GOT3 (cell line): ENCODE data around the gene STK24.
"Not testable (repeated sequence)": the region's sequence is repeated elsewhere in the genome, so short reads cannot be mapped to it uniquely, and the experiment has no call there.

Experiments used
- DNase-seq: peaks from one replicate; lab custom pipeline; 2025; ENCODE audit warnings: mixed read lengths; lab: John Stamatoyannopoulos, UW

The STK24 gene

GRCh38 chr13:98582947-98583346 lies 6.0 kb upstream of the STK24 start:
- DNase-seq = no peak

- no peak for DNase-seq
These were observed 5.2 kb upstream of the STK24 start for GRCh38 chr13:98581971-98582702.

GRCh38 chr13:98581381-98581780 lies 4.5 kb upstream of the STK24 start:
- no peak for DNase-seq

- DNase-seq = no peak
These were observed 3.5 kb upstream of the STK24 start for GRCh38 chr13:98580420-98580819.

DNA sequence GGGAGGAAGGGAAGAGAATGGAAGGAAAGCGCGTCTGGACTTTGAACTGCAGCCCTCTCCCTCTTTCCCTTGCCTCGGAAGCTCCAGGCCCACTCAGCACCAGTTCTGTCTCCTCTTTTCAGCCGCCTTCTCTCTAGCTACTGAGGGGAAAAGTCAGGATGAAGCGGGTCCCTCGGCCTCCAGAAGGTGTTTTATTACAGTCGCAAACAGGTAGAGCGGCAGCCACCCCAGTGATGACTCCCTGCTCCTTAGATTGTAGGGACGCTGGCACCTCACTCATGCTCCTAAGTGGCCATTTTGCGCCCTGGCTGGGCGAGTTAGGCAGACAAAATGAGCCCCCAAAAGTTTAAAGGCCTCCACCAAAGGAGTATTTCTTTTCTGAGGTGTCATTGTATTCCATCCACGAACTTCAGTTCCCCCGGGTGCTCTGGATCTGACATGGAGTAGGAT lies 954 bp upstream of the STK24 start:
- no peak for DNase-seq

- no peak for DNase-seq
These were observed 534 bp downstream of the STK24 start for GRCh38 chr13:98576200-98576945.

DNA sequence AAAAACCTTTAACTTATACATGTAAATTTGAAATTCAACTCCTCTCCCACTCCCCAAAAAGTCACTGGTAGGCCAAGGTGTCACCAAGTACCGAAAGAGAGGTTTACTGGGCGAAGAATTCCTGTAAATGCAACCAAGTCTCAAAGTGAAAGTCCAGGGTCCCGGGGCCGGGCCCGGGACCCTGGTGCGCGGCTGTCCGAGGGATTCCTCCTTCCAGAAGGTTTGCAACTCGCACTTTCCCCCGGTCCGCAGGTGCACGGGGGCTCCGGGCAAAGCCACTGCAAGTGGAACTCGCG lies 1.1 kb downstream of the STK24 start:
- DNase-seq = no peak

DNA sequence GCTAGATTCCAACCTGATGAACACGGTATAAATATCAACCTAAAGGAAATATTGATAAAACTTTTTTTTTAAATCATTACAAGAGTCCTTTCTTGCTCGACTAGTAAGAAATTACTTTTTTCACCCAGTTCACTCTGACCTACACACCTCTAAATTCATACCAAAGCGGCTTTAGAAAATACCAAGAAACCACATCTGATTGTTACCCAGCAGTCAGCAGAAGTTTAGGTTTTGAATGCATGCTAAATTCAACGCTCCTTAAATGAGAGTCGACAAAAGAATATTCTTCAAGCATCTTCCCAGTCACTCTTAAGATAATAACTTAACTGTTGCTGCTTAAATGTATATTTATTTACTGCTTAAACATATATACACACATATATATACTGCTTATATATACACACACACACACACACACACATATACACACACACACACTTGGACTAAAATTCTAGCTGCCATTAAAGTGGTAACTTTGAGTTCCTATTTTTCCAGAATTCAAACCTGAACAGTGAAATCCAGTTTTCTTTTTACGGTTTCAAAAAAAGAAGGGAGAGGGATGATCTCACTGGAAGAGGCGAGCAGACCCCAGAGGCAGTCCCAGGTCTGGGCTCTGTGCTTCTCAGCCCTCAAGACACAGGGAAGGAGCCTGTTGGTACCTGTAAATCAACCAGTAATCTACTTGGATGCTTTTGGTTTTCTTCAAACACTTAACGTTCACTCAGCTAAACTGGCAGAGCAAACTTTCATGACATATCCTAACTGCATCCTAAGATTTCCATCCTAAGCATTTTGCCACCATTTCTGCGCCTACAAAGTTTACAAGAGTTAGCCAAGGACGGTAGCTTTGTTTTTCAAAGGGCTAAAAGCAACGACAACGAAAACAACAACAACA lies 1.7 kb downstream of the STK24 start:
- no peak for DNase-seq

DNA sequence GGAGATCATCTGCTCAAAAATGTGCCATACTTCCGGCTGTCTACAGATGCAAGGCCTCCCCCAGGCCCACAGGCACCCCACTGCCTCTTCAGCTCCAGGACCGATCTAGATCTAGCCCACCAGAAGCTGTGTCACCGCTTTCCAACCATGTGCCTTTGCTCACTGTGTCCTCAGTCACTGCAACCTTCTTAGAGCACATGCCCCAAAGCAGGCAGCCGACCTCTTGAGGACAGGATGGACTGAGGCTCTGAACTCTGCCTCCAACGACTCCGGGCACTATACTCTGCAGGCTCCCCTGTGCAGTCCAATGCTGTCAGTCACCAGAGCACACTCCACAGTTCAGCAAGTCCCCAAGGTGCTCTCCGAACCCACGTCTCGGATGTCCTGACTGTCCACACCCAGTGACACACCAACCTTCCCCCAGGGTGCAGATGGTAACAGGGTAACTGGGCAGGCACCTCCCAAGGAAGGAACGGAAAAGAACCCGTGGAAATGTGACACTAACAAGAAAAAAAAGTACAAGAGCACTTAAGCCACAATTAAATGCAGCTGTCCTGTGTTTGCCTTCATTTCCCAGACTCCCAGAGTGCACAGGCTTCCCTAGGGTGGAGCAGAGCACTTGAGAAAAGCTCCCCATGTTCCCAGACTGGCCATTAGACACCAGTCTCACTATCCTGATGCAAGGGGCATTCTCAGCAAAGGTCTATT lies 4.8 kb downstream of the STK24 start:
- no peak for DNase-seq

GRCh38 chr13:98570929-98571372 lies 6.0 kb downstream of the STK24 start:
- no peak for DNase-seq

GRCh38 chr13:98569494-98570367 lies 7.2 kb downstream of the STK24 start:
- DNase-seq = not testable (repeated sequence)

DNA sequence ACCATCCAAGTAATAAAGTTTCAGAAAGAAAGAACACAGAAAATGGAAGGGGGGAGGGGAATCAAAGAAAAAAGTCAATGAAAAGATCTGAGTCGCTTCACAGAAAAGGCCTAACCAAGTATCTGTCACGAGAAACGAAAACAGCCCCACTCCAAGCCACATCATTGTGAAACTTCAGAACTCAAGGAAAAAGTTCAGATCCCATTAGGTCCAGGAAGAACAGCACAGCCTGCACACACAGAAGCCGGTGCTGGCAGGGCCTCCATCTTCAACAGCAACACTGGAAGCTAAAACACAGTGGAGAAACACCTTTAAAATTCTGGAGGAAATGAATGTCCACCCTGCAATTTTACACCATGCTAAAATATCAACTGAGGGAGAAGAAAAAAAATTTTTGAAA lies 8.0 kb downstream of the STK24 start:
- no peak for DNase-seq

GRCh38 chr13:98567140-98567539 lies 9.8 kb downstream of the STK24 start:
- no peak for DNase-seq

GRCh38 chr13:98565726-98566565 lies 11.0 kb downstream of the STK24 start:
- DNase-seq = no peak

- no peak for DNase-seq
These were observed 12.7 kb downstream of the STK24 start for GRCh38 chr13:98564204-98564603.

- DNase-seq = no peak
These were observed 13.8 kb downstream of the STK24 start for GRCh38 chr13:98563071-98563470.

- no peak for DNase-seq
These were observed 17.7 kb downstream of the STK24 start for GRCh38 chr13:98559169-98559568.

GRCh38 chr13:98557937-98558792 lies 18.7 kb downstream of the STK24 start:
- DNase-seq = no peak
